Rectal smooth muscle tissue (tissue), 1 donor: ENCODE results near the gene HOXA6.

Experiments
- H3K27ac ChIP-seq: one replicate; pipeline ENCODE4 v1.7.0; 2013; ENCODE audit warnings: low read depth, low read length, inconsistent platforms
- H3K27me3 ChIP-seq: one replicate; pipeline ENCODE4 v1.7.0; 2013; ENCODE audit warnings: low read length; ENCODE audit not compliant: control insufficient read depth, insufficient read depth
- H3K36me3 ChIP-seq: one replicate; pipeline ENCODE4 v1.7.0; 2013; ENCODE audit warnings: low read length; ENCODE audit not compliant: control insufficient read depth, insufficient read depth
- H3K4me1 ChIP-seq: one replicate; pipeline ENCODE4 v1.7.0; 2013; ENCODE audit warnings: low read length; ENCODE audit not compliant: control insufficient read depth, insufficient read depth
- H3K4me3 ChIP-seq: one replicate; pipeline ENCODE4 v1.7.0; 2013; ENCODE audit warnings: low read length
- H3K9ac ChIP-seq: one replicate; pipeline ENCODE4 v1.7.0; 2013; ENCODE audit warnings: low read length

The HOXA6 gene

DNA sequence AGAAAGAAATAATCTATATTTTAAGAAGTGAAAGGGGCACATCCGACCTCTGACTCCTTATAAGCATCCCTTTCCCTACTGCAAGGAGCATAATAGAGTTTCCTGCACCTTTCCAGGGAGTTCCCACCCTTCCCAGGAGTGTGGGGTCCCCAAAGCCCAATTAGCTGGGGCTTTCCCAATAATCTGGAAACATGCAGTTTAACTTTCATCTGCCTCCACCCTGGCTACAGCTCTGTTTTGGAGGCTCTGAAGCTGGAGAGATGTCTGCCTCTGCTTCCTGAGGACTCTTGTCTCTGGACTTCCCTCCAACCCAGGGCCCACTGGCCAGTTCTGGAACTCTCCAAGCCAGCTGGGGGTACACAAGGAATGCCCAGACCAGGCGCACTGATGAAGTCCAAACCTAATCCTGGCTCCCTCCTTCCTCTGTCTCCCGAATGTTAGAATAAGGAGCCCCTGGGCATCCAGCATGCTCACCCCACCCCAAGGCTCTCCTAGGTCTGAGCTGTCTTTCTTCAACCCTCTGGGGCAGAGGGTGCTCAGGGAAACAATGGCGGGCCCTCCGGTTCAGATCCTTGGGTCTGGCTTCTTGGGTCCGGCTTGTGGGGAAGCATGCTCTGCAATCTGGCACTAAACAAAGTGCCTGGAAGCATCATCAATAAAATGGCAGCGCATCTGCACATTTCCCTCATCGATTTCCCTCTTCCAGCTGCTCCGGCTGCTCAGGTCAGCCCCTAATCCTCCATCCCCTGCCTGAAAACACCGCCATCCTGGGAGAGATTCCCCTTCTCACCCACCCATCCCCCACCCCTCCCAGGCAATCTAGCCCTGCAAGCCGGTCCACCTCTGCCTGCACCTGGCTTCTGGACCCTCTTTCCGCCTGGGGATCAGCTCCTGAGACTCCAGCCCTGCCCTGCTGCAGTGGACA, 30.4 kb downstream of the HOXA6 start:
- Histone ChIP-seq H3K4me1 (peaks cover 22% of the 10 kb centered on the region), H3K4me3 (peak overlapping the region; percentile 81), H3K27me3 (no peaks in the 10 kb centered on the region), H3K27ac (peak overlapping the region; percentile 94), H3K36me3 (peaks cover 2% of the 10 kb centered on the region), H3K9ac (no peak overlapping the region)

GRCh38 chr7:27116031-27116961, 31.3 kb downstream of the HOXA6 start:
- Histone ChIP-seq H3K27me3 (no peaks in the 10 kb centered on the region), H3K4me1 (peaks cover 28% of the 10 kb centered on the region), H3K4me3 (peak overlapping the region; percentile 81), H3K9ac (peak overlapping the region; percentile 36), H3K36me3 (no peaks in the 10 kb centered on the region), H3K27ac (peak overlapping the region; percentile 94)

DNA sequence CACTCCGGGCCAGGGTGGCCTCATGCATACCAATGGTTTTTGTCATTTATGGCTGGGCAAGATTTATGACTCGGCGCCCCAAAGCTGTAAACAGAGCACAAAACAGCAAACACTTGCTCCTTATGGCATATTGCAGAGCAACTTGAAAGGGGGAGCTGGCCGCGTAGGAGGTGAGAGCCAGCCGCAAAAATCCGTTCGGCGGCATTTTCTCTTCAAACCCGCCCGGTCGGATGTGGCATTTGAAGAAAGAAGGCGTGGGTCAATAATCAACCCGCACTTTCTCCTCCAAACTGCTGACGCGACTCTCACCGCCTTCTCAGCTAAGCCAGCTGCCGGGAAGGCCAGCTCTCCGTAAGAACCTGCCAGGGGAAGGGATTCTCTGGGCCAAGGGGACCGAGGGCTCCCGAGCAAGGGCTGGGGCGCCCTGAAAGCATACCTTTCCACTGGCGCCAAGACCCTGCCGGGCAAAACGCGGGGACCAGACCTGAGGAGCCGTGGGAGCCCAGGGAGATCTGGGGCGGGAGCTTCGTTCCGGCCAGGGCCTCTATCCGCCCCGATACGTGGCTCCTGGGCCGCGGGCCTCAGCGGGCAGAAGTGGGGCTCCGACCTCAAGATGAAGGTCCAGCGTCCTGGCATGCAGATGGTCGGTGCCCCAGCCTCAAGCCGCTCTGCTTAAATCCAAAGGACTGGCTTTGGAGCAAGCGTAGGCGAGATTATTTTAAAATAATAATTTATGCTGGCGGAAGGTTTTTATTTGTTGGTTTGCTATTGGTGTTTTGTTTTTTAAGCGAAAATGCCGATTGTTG, 32.1 kb downstream of the HOXA6 start:
- Histone ChIP-seq H3K27ac (peak overlapping the region; percentile 94), H3K4me3 (peak overlapping the region; percentile 81), H3K4me1 (peaks cover 36% of the 10 kb centered on the region), H3K36me3 (no peaks in the 10 kb centered on the region), H3K27me3 (no peaks in the 10 kb centered on the region), H3K9ac (peak overlapping the region; percentile 36)

DNA sequence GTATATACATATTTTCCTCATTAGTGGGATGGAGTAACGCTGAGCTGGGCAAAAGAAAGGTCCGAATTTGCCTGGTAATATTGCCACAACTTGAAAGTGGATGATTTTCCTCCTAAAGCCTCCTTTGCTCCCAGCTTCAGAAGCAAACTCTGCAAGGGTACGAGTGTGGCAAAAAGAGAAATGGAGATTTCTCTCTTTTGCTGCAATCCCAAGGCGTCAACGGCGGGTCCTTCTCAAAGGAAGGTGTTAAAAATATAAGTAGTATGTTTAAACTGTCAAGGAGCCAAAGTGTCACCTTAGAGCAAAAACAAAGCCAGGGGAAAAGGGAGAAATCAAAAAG, 32.7 kb downstream of the HOXA6 start:
- Histone ChIP-seq H3K27me3 (no peaks in the 10 kb centered on the region), H3K9ac (no peak overlapping the region), H3K36me3 (no peaks in the 10 kb centered on the region), H3K27ac (peak overlapping the region; percentile 94), H3K4me1 (peaks cover 38% of the 10 kb centered on the region), H3K4me3 (peak overlapping the region; percentile 81)

DNA sequence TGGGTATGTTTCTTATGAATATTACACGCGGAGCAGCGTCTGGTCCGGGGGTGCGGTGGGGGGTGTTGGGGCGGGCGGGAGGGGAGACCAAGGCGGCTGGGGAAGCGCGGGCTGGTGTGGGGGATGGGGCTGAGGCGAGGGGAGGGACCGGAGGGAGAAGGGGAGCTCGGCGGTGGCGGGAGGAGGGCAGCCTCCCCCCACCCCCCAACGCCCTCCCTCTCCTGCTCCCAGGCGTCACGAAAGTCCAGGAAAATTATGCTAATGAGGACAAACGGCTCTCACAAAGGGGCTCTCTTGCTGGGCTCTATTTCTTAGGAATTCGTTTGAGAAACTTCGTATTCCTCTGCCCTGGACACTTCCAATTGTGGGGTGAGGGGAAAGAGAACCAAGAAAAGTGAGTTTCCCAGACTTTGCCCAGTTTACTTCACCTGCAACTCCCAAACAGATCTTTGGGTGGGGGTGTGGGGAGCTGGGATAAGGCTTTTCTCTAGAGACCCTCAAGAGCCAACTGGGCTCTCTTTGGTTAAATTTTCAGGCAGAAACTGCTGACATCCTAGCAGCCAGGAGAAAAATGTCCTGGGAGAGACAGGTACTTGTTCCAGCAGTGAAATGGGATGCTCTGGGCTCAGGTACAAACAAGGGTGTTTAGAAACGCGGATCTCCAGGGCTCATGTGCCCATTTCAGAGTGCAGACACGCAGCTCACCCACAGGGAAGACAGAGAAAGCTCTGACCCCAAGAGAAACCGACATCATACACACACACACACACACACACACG, 33.4 kb downstream of the HOXA6 start:
- Histone ChIP-seq H3K4me1 (peaks cover 44% of the 10 kb centered on the region), H3K27me3 (no peaks in the 10 kb centered on the region), H3K27ac (peak overlapping the region; percentile 92), H3K9ac (no peak overlapping the region), H3K36me3 (no peaks in the 10 kb centered on the region), H3K4me3 (peak overlapping the region; percentile 50)

DNA sequence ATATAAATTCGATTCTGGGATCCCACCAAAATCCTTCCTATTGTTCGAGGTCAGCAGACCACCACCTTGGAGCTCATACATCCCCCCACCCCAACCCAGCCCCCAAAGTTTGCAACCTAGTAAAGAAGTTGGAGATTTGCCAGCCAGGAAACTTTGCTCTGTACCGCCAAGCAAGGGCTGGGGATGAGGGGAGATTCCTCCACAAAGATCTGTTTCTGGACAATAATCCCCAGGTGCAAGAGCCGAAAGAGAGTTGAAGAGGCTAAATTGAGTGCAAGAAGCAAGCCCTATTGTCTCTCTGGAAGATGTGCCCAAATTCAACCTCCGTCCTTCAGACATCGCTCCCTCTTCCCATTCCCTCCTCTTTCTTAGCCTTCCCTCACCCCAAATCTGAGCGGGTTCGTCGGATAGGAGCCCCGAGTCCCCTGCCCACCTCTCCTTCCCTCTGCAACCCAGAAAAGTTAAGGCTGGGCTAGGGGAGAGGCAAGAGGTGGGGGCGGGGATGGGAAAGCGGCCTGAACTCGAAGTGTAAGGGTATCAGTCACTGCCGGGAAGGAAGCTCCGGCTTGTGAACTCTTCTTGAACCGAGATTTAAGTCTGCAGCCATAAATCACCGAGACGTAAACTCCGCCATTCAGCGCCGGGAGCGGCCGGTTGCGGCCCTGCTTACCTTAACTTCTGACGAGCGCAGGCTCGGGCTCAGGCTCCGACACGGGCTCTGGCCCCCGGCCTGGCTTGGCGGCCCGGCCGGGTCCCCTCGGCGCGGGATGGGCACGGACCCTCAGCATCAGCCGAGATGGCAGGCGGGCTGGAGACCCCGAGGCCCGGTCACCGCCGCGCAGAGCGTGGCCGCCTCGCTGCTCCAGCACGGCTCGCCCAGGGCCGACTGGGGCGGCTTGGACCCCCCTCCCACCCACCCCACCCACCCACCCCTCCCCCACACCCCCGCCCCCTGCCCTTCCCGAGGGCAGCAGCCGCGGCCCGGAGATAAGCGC, 34.3 kb downstream of the HOXA6 start:
- Histone ChIP-seq H3K9ac (no peak overlapping the region), H3K4me3 (peak overlapping the region; percentile 69), H3K27me3 (no peaks in the 10 kb centered on the region), H3K27ac (peak overlapping the region; percentile 92), H3K36me3 (no peaks in the 10 kb centered on the region), H3K4me1 (peaks cover 46% of the 10 kb centered on the region)

DNA sequence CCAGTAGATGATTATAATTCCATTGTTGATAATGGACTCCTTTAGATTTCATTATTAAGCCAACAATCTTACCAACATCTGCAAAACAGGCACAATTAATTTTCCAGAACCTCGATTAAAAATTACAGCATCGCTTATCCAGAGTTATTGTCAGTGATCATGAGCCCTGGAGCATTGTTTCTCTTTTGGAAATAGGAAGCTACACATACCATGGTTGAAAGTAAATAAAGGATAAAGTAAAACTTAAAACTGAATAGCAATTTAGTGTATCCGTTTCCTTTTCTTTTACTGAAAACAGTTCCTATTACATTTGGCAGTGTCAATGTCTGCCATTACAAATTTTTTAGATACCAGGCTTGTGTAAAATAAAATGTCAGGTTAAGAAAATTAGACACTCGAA, 35.2 kb downstream of the HOXA6 start:
- Histone ChIP-seq H3K4me1 (peaks cover 42% of the 10 kb centered on the region), H3K9ac (no peak overlapping the region), H3K27ac (peak overlapping the region; percentile 92)

DNA sequence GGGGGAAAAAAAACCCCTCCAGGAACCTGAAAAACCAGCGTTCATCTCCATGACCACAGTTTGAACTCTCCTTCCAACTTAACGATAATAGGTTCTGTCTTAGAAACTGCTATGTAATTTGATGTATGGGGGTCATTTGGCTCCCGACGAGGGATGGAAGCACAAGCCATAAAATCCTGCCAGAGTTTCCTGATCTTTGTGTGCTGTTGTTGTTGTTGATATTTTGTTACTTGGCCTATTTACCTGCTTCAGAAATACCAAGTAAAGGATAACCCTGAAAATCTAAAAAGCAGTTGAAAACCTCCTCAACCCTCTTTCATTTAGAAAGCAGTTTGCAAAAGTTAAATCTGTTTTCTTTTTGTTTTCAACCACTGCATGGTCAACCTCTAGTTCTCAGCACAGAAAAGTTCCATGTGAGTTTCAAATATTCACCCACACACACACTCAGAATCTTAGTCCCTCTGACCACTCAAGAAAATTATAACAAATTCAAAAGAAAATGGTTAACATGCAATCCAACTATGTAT, 35.8 kb downstream of the HOXA6 start:
- Histone ChIP-seq H3K27ac (peak overlapping the region; percentile 92), H3K4me1 (peaks cover 39% of the 10 kb centered on the region), H3K9ac (no peak overlapping the region), H3K4me3 (no peak overlapping the region), H3K27me3 (no peaks in the 10 kb centered on the region), H3K36me3 (no peaks in the 10 kb centered on the region)

More for the DNA sequence above, 35.2 kb downstream of the HOXA6 start:
- Histone ChIP-seq H3K36me3 (no peaks in the 10 kb centered on the region), H3K27me3 (no peaks in the 10 kb centered on the region), H3K4me3 (no peak overlapping the region)

GRCh38 chr7:27111042-27111750, 36.4 kb downstream of the HOXA6 start:
- Histone ChIP-seq H3K4me3 (peak overlapping the region; percentile 32), H3K4me1 (peaks cover 36% of the 10 kb centered on the region), H3K9ac (no peak overlapping the region), H3K27me3 (no peaks in the 10 kb centered on the region), H3K36me3 (no peaks in the 10 kb centered on the region), H3K27ac (peak overlapping the region; percentile 82)
